Neural cell (in vitro differentiated cells): Measurements from ENCODE around the gene BORCS5. TPM values are rescaled to one million over a fixed set of nuclear protein-coding genes. Genes with fewer than 3 reads are reported as not detected.

Experiments used
- H2AFZ ChIP-seq: fragments of 200-600, 300-800 bp; sonication (generic), shearing (Covaris generic); 2 replicates; pipeline ENCODE4 v1.6.0; 2014; ENCODE audit warnings: low read depth, mild to moderate bottlenecking, antibody characterized with exemption, low read length, moderate library complexity
- H3F3A ChIP-seq: fragments of 200-600 bp; shearing (Covaris generic); 2 replicates; pipeline ENCODE4 v1.6.1; 2016; ENCODE audit warnings: mild to moderate bottlenecking, moderate library complexity, mixed read lengths, antibody characterized with exemption, low read length; ENCODE audit not compliant: insufficient read depth, poor library complexity, severe bottlenecking
- H3K27ac ChIP-seq: fragments of 200-600, 300-800 bp; sonication (generic), shearing (Covaris generic); 2 replicates; pipeline ENCODE4 v1.5.1; 2014; ENCODE audit warnings: mild to moderate bottlenecking, low read length, moderate library complexity
- H3K27me3 ChIP-seq: fragments of 300-800, 200-600 bp; sonication (generic), shearing (Covaris generic); 2 replicates; pipeline ENCODE4 v1.6.0; 2014; ENCODE audit warnings: mild to moderate bottlenecking, low read depth, low read length, moderate library complexity; ENCODE audit not compliant: insufficient read depth
- H3K36me3 ChIP-seq: fragments of 300-800, 200-600 bp; sonication (generic), shearing (Covaris generic); 2 replicates; pipeline ENCODE4 v1.5.1; 2014; ENCODE audit warnings: mild to moderate bottlenecking, antibody characterized with exemption, low read length, moderate library complexity; ENCODE audit not compliant: insufficient read depth
- H3K4me2 ChIP-seq: fragments of 300-800, 200-600 bp; sonication (generic), shearing (Covaris generic); 2 replicates; pipeline ENCODE4 v1.6.0; 2014; ENCODE audit warnings: mild to moderate bottlenecking, low read length
- H3K4me3 ChIP-seq: fragments of 300-800, 200-600 bp; sonication (generic), shearing (Covaris generic); 2 replicates; pipeline ENCODE4 v1.5.1; 2014; ENCODE audit warnings: mild to moderate bottlenecking, low read length, moderate library complexity
- H3K79me2 ChIP-seq: fragments of 200-600 bp; shearing (Covaris generic); replicated peaks from 2 replicates; pipeline ENCODE4 v1.6.0; 2014; ENCODE audit warnings: mild to moderate bottlenecking, low read length, moderate library complexity; ENCODE audit not compliant: insufficient read depth
- H3K9ac ChIP-seq: fragments of 300-800, 200-600 bp; sonication (generic), shearing (Covaris generic); 2 replicates; pipeline ENCODE4 v1.6.1; 2016; ENCODE audit warnings: mild to moderate bottlenecking, low read length, mixed read lengths
- H3K9me2 ChIP-seq: fragments of 200-600 bp; shearing (Covaris generic); 2 replicates; pipeline ENCODE4 v1.6.1; 2016; ENCODE audit warnings: mild to moderate bottlenecking, low read length, mixed read lengths; ENCODE audit not compliant: insufficient read depth
- H3K9me3 ChIP-seq: fragments of 200-600, 300-800 bp; sonication (generic), shearing (Covaris generic); 2 replicates; pipeline ENCODE4 v1.6.1; 2016; ENCODE audit warnings: mild to moderate bottlenecking, mixed run types, low read length, moderate library complexity, mixed read lengths
- H4K20me1 ChIP-seq: fragments of 200-600 bp; shearing (Covaris generic); 2 replicates; pipeline ENCODE4 v1.6.1; 2016; ENCODE audit warnings: mild to moderate bottlenecking, mixed run types; ENCODE audit not compliant: insufficient read depth
- EP300 ChIP-seq: fragments of 450-650 bp; conservative IDR thresholded peaks from 2 replicates; pipeline ENCODE4 v1.6.1; 2014; ENCODE audit warnings: antibody characterized with exemption, mild to moderate bottlenecking, moderate library complexity; ENCODE audit not compliant: poor library complexity, severe bottlenecking
- EZH2 ChIP-seq: fragments of 200-600, 300-800 bp; shearing (Covaris generic), sonication (generic); IDR thresholded peaks from 2 replicates; pipeline ENCODE4 v1.6.1; 2014; ENCODE audit warnings: antibody characterized with exemption, low read length, borderline replicate concordance, mild to moderate bottlenecking; ENCODE audit not compliant: insufficient read depth, poor library complexity, severe bottlenecking
- MXI1 ChIP-seq: fragments of 450-650 bp; conservative IDR thresholded peaks from 2 replicates; pipeline ENCODE4 v1.6.1; 2014; ENCODE audit warnings: antibody characterized with exemption, mild to moderate bottlenecking; ENCODE audit not compliant: poor library complexity, severe bottlenecking
- POLR2AphosphoS5 ChIP-seq: IDR thresholded peaks from 2 replicates; pipeline ENCODE4 v1.6.1; 2012
- RAD21 ChIP-seq: fragments of 450-650 bp; conservative IDR thresholded peaks from 2 replicates; pipeline ENCODE4 v1.6.1; 2014; ENCODE audit warnings: antibody characterized with exemption, mild to moderate bottlenecking, moderate library complexity
- SMC3 ChIP-seq: fragments of 450-650 bp; conservative IDR thresholded peaks from 2 replicates; pipeline ENCODE4 v1.6.1; 2014; ENCODE audit warnings: antibody characterized with exemption, mild to moderate bottlenecking, moderate library complexity; ENCODE audit not compliant: poor library complexity
- TAF1 ChIP-seq: IDR thresholded peaks from 2 replicates; pipeline ENCODE4 v1.6.1; 2012; ENCODE audit warnings: low read depth
- polyA plus RNA-seq: library from polyadenylated mRNA; depleted of rRNA; stranded (reverse); fragments of >200 nt; gene quantifications from 2 replicates; pipeline ENCODE4 v1.2.3, GENCODE V29; 2014
- TF ChIP-seq, protein P1 (sequence below): IDR thresholded peaks from 2 replicates; pipeline ENCODE4 v1.6.1; 2012; ENCODE audit warnings: borderline replicate concordance
- TF ChIP-seq, protein P2 (sequence below): fragments of 450-650 bp; IDR thresholded peaks from 2 replicates; pipeline ENCODE4 v1.5.1; 2014; ENCODE audit warnings: antibody characterized with exemption, mild to moderate bottlenecking, moderate library complexity; ENCODE audit not compliant: poor library complexity, severe bottlenecking

The BORCS5 gene
- polyA plus RNA-seq, 1 donor from 2014 or later = 14.2 TPM

DNA sequence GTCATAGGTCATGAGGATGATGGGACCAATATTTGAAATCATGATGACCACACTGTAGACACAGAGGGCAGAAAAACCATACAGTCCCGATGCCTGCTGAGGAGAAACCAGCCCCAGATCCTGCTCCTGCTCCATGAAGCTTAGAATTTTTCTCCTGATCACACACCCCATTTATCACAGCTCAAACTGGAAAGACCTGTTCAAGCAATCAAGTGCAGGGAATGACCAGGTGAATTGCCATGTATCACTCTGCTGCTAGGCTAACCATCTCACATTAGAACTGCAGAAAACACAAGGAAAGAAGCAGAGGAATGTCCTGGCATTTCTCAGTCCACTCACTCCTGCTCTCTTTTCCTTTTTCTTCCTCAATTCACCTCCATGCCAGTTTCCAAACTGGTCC is 25.0 kb upstream of the BORCS5 start:
- Histone ChIP-seq H3K79me2 (no peaks in the 10 kb centered on the region), H2AFZ (no peak overlapping the region), H3F3A (no peaks in the 10 kb centered on the region), H3K4me2 (no peak overlapping the region), H3K9me3 (no peaks in the 10 kb centered on the region), H3K4me3 (no peak overlapping the region), H3K27ac (no peak overlapping the region), H3K9ac (no peak overlapping the region), H4K20me1 (no peaks in the 10 kb centered on the region), H3K36me3 (no peaks in the 10 kb centered on the region), H3K9me2 (no peaks in the 10 kb centered on the region), H3K27me3 (no peaks in the 10 kb centered on the region)
- TF ChIP-seq EZH2 = no peak
- TF ChIP-seq MXI1 = no peak
- TF ChIP-seq EP300 = no peak
- TF ChIP-seq SMC3 = no peak
- no peak for TF ChIP-seq RAD21
- no peak for TF ChIP-seq TAF1
- TF ChIP-seq, protein P1, sequence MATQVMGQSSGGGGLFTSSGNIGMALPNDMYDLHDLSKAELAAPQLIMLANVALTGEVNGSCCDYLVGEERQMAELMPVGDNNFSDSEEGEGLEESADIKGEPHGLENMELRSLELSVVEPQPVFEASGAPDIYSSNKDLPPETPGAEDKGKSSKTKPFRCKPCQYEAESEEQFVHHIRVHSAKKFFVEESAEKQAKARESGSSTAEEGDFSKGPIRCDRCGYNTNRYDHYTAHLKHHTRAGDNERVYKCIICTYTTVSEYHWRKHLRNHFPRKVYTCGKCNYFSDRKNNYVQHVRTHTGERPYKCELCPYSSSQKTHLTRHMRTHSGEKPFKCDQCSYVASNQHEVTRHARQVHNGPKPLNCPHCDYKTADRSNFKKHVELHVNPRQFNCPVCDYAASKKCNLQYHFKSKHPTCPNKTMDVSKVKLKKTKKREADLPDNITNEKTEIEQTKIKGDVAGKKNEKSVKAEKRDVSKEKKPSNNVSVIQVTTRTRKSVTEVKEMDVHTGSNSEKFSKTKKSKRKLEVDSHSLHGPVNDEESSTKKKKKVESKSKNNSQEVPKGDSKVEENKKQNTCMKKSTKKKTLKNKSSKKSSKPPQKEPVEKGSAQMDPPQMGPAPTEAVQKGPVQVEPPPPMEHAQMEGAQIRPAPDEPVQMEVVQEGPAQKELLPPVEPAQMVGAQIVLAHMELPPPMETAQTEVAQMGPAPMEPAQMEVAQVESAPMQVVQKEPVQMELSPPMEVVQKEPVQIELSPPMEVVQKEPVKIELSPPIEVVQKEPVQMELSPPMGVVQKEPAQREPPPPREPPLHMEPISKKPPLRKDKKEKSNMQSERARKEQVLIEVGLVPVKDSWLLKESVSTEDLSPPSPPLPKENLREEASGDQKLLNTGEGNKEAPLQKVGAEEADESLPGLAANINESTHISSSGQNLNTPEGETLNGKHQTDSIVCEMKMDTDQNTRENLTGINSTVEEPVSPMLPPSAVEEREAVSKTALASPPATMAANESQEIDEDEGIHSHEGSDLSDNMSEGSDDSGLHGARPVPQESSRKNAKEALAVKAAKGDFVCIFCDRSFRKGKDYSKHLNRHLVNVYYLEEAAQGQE = no peak
- no peak for TF ChIP-seq POLR2AphosphoS5
- TF ChIP-seq, protein P2, sequence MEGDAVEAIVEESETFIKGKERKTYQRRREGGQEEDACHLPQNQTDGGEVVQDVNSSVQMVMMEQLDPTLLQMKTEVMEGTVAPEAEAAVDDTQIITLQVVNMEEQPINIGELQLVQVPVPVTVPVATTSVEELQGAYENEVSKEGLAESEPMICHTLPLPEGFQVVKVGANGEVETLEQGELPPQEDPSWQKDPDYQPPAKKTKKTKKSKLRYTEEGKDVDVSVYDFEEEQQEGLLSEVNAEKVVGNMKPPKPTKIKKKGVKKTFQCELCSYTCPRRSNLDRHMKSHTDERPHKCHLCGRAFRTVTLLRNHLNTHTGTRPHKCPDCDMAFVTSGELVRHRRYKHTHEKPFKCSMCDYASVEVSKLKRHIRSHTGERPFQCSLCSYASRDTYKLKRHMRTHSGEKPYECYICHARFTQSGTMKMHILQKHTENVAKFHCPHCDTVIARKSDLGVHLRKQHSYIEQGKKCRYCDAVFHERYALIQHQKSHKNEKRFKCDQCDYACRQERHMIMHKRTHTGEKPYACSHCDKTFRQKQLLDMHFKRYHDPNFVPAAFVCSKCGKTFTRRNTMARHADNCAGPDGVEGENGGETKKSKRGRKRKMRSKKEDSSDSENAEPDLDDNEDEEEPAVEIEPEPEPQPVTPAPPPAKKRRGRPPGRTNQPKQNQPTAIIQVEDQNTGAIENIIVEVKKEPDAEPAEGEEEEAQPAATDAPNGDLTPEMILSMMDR = no peak

DNA sequence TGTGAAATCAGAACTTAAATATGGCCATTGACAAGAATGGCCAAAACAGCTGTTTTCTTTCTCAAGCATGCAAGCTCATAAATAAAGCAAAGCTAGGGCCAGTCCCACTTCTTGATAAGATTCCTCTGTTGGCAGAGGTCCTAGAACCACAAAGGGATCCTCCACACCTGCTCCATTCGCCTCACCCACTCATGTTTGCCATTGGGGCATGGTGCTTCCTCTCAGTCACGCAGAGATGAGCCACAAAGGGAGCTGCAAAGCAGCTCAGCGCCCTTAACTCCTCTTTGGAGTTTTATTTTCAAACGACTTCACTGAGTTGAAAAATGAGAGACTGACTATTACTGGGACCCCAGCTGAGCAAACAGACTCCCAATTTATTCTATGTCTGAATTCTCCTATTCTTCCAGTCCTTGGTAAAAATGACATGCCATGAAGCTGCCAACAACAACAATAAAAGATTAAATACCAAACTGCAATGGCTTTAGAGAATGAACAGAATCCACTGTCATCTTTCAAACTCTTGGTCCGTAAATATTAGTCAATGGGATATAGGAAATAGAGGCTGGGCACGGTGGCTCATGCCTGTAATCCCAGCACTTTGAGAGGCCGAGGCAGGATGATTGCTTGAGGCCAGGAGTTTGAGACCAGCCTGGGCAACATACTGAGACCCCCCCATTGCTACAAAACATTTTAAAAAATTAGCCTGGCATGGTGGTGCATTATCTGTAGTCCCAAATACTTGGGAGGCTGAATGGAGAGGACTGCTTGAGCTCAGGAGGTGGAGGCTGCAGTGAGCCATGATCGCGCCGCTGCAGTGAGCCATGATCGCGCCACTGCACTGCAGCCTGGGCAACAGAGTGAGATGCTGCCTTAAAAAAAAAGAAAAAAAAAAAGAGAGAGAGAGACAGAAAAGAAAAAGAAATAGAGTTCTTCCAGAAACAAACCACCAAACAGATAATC is 23.2 kb upstream of the BORCS5 start:
- no peak overlapping the region for H3K4me2 ChIP-seq
- H3K79me2 ChIP-seq = no peaks in the 10 kb centered on the region
- TF ChIP-seq RAD21 (no peak), EP300 (no peak), SMC3 (no peak), POLR2AphosphoS5 (no peak), TAF1 (no peak), EZH2 (no peak), MXI1 (no peak)
- TF ChIP-seq, protein P1 = no peak
- TF ChIP-seq, protein P2 = no peak
- H3K27me3 ChIP-seq = no peaks in the 10 kb centered on the region
- H3K36me3 ChIP-seq = no peaks in the 10 kb centered on the region
- H3K9me2 ChIP-seq = no peaks in the 10 kb centered on the region
- no peak overlapping the region for H3K4me3 ChIP-seq
- H3K27ac ChIP-seq = no peak overlapping the region
- H3K9me3 ChIP-seq = no peaks in the 10 kb centered on the region
- H3K9ac ChIP-seq = no peak overlapping the region
- H2AFZ ChIP-seq = no peak overlapping the region
- no peaks in the 10 kb centered on the region for H3F3A ChIP-seq
- no peaks in the 10 kb centered on the region for H4K20me1 ChIP-seq
